Stimulated activated naive B cell treated with anti-CD40 and anti-IgM and Interleukin-4, amounts not matched to agents 10 μg/mL and 1 μg/mL and 100 μg/mL, for 72 hours (primary cell): ENCODE data around the gene C7orf25.

Experiments used
- ATAC-seq, 2 donors: fragments of 150-1000 bp; cut with Tn5 transposase; replicated peaks; 2 replicates each; pipeline ENCODE4 v1.10.0; 2021; ENCODE audit warnings: moderate library complexity in 1 of 2
- DNase-seq: peaks from one replicate; pipeline ENCODE4 v3.0.0; 2021
- H3K27ac Mint-ChIP-seq: one replicate; pipeline ENCODE4 v1.8.0; 2022; ENCODE audit warnings: mild to moderate bottlenecking, mixed read lengths
- H3K27me3 Mint-ChIP-seq, 2 donors: one replicate each; pipeline ENCODE4 v1.8.0; 2022; ENCODE audit warnings: mixed read lengths in 2 of 2
- H3K36me3 Mint-ChIP-seq, 2 donors: one replicate each; pipeline ENCODE4 v1.8.0; 2022; ENCODE audit warnings: mixed read lengths in 2 of 2, mild to moderate bottlenecking in 1 of 2
- H3K4me1 Mint-ChIP-seq, 2 donors: one replicate each; pipeline ENCODE4 v1.8.0; 2022; ENCODE audit warnings: mixed read lengths in 2 of 2, mild to moderate bottlenecking in 1 of 2
- H3K4me3 Mint-ChIP-seq, 2 donors: one replicate each; pipeline ENCODE4 v1.8.0; 2022; ENCODE audit warnings: mild to moderate bottlenecking in 2 of 2, mixed read lengths in 2 of 2, moderate library complexity in 1 of 2
- H3K9me3 Mint-ChIP-seq, 2 donors: one replicate each; pipeline ENCODE4 v1.8.0; 2022; ENCODE audit warnings: mixed read lengths in 2 of 2, mild to moderate bottlenecking in 1 of 2

C7orf25 gene

GRCh38 chr7:42878303-42878702 lies 33.6 kb downstream of the C7orf25 start:
- H3K4me1 Mint-ChIP-seq, result peaks cover 4 to 15% of the 10 kb centered on the region in 2 donors
- H3K4me3 Mint-ChIP-seq, result no peak overlapping the region
- H3K27ac Mint-ChIP-seq, result no peak overlapping the region
- ATAC-seq (no peak), DNase-seq (no peak)
- no peaks in the 10 kb centered on the region for H3K36me3 Mint-ChIP-seq
- H3K9me3 Mint-ChIP-seq, result no peaks in the 10 kb centered on the region
- H3K27me3 Mint-ChIP-seq, result peaks cover 5 to 9% of the 10 kb centered on the region in 2 donors

- Mint-ChIP-seq H3K9me3 (no peaks in the 10 kb centered on the region), H3K4me1 (peaks cover 4 to 10% of the 10 kb centered on the region in 2 donors), H3K4me3 (no peak overlapping the region), H3K27ac (no peak overlapping the region), H3K36me3 (no peaks in the 10 kb centered on the region), H3K27me3 (peaks cover 5 to 9% of the 10 kb centered on the region in 2 donors)
- no peak for ATAC-seq
- DNase-seq, result no peak
Measured at GRCh38 chr7:42877862-42878261, 34.0 kb downstream of the C7orf25 start.

- H3K9me3 Mint-ChIP-seq, result no peaks in the 10 kb centered on the region
- H3K27me3 Mint-ChIP-seq, result peaks cover 5 to 9% of the 10 kb centered on the region in 2 donors
- H3K27ac Mint-ChIP-seq, result no peak overlapping the region
- DNase-seq, result peak; percentile 45
- peak; percentile 80 to 83 for ATAC-seq
- no peaks in the 10 kb centered on the region for H3K36me3 Mint-ChIP-seq
- H3K4me3 Mint-ChIP-seq, result no peak overlapping the region
- H3K4me1 Mint-ChIP-seq, result peaks cover 0 to 6% of the 10 kb centered on the region in 2 donors
Measured at GRCh38 chr7:42876182-42877068, 35.4 kb downstream of the C7orf25 start.

GRCh38 chr7:42869131-42870020 lies 42.5 kb downstream of the C7orf25 start:
- Mint-ChIP-seq H3K4me3 (peak overlapping the region; percentile 3 to 35), H3K36me3 (peaks cover 8% of the 10 kb centered on the region in 2 donors), H3K9me3 (peaks cover 6 to 8% of the 10 kb centered on the region in 2 donors), H3K27ac (peak overlapping the region; percentile 90), H3K4me1 (peaks cover 13 to 18% of the 10 kb centered on the region in 2 donors), H3K27me3 (peaks cover 23 to 37% of the 10 kb centered on the region in 2 donors)
- peak; percentile 56 for DNase-seq
- ATAC-seq, result peak; percentile 98

GRCh38 chr7:42868480-42868879 lies 43.4 kb downstream of the C7orf25 start:
- H3K27ac Mint-ChIP-seq, result peak overlapping the region; percentile 90
- peaks cover 13 to 14% of the 10 kb centered on the region in 2 donors for H3K9me3 Mint-ChIP-seq
- H3K36me3 Mint-ChIP-seq, result peaks cover 8 to 16% of the 10 kb centered on the region in 2 donors
- no peak overlapping the region for H3K4me3 Mint-ChIP-seq
- no peak for ATAC-seq
- no peak for DNase-seq
- peaks cover 13 to 18% of the 10 kb centered on the region in 2 donors for H3K4me1 Mint-ChIP-seq
- H3K27me3 Mint-ChIP-seq, result peaks cover 32 to 37% of the 10 kb centered on the region in 2 donors
